Activated T-helper 1 cell treated with anti-CD3 and anti-CD28 coated beads, Interleukin-12 subunit alpha, Interleukin-12 subunit beta, Interleukin-2, Interleukin-4 antibody, amounts not matched to agents 30 ng/mL and 10 ng/mL and 1 ng/mL, durations not matched to agents 14 hours and 24 hours and 36 hours (primary cell): ENCODE data around the gene FBXO2. TPM values are rescaled to one million over a fixed set of nuclear protein-coding genes. Genes with fewer than 3 reads are reported as not detected.
"Not testable (repeated sequence)": the region's sequence is repeated elsewhere in the genome, so short reads cannot be mapped to it uniquely, and the experiment has no call there.

Source experiments
- DNase-seq: peaks from one replicate; pipeline ENCODE4 v3.0.0; 2021; ENCODE audit warnings: low spot score
- H3K27ac Mint-ChIP-seq: one replicate; pipeline ENCODE4 v1.8.0; 2021; ENCODE audit warnings: mild to moderate bottlenecking, mixed read lengths
- H3K27me3 Mint-ChIP-seq: one replicate; pipeline ENCODE4 v1.8.0; 2022; ENCODE audit warnings: mild to moderate bottlenecking, moderate library complexity, mixed read lengths; ENCODE audit not compliant: insufficient read depth
- H3K36me3 Mint-ChIP-seq: one replicate; pipeline ENCODE4 v1.8.0; 2021; ENCODE audit warnings: low read depth, mixed read lengths
- H3K4me1 Mint-ChIP-seq: one replicate; pipeline ENCODE4 v1.8.0; 2021; ENCODE audit warnings: low read depth, mixed read lengths
- H3K4me3 Mint-ChIP-seq: one replicate; pipeline ENCODE4 v1.8.0; 2021; ENCODE audit warnings: mild to moderate bottlenecking, moderate library complexity, mixed read lengths
- H3K9me3 Mint-ChIP-seq: one replicate; pipeline ENCODE4 v1.8.0; 2021; ENCODE audit warnings: mixed read lengths
- intact Hi-C: fragments of 100-400 bp; cut with micrococcal nuclease; formaldehyde crosslinking; loops from one replicate; pipeline ENCODE4 v1.15.1; 2024
- total RNA-seq: library from RNA; stranded (reverse); gene quantifications from 2 replicates; pipeline ENCODE4 v1.2.3, GENCODE V29; 2022

Gene FBXO2
- total RNA-seq, 1 donor from 2014 or later = 0.60 TPM

DNA sequence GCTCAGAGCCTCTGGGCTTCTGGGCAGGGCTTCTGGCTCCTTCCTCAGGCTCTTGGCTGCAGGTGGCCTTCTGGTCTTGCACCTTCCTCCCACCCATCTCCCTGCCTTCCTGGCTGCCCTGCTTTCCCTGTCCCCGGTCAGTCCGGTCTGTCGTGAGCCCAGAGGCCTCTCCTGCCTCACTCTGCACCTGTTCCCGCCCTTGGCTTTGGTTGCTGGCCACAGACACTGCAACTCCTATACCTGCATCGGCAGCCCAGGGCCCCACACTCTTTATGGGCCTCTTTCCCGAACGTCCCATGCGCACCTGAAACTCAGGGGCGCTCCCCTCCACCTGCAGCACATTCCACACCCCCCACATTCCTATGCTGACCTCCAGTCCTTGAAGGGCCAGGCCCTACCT, 7.9 kb downstream of the FBXO2 start:
- no peak for DNase-seq
- Mint-ChIP-seq H3K9me3 (no peaks in the 10 kb centered on the region), H3K27me3 (peaks cover 13% of the 10 kb centered on the region), H3K4me1 (peaks cover 14% of the 10 kb centered on the region), H3K4me3 (no peak overlapping the region), H3K27ac (no peak overlapping the region), H3K36me3 (no peaks in the 10 kb centered on the region)
- intact Hi-C loops = no loop called here

- no peaks in the 10 kb centered on the region for H3K9me3 Mint-ChIP-seq
- H3K4me1 Mint-ChIP-seq = peaks cover 9% of the 10 kb centered on the region
- no peak overlapping the region for H3K27ac Mint-ChIP-seq
- H3K4me3 Mint-ChIP-seq = no peak overlapping the region
- intact Hi-C loops = loop anchor here (1.0 kb wide), 1 partner anchor 74 kb away; no protein-coding TSS in a partner anchor
- peak; percentile 63 for DNase-seq
- H3K27me3 Mint-ChIP-seq = peaks cover 7% of the 10 kb centered on the region
- H3K36me3 Mint-ChIP-seq = no peaks in the 10 kb centered on the region
These were observed 8.5 kb downstream of the FBXO2 start for GRCh38 chr1:11645670-11646265.

GRCh38 chr1:11645270-11645669, 9.0 kb downstream of the FBXO2 start:
- no peak overlapping the region for H3K27ac Mint-ChIP-seq
- intact Hi-C loops = loop anchor here (1.0 kb wide), 1 partner anchor 74 kb away; no protein-coding TSS in a partner anchor
- no peak overlapping the region for H3K4me3 Mint-ChIP-seq
- no peaks in the 10 kb centered on the region for H3K9me3 Mint-ChIP-seq
- H3K4me1 Mint-ChIP-seq = peaks cover 7% of the 10 kb centered on the region
- H3K27me3 Mint-ChIP-seq = peaks cover 5% of the 10 kb centered on the region
- DNase-seq = no peak
- no peaks in the 10 kb centered on the region for H3K36me3 Mint-ChIP-seq

DNA sequence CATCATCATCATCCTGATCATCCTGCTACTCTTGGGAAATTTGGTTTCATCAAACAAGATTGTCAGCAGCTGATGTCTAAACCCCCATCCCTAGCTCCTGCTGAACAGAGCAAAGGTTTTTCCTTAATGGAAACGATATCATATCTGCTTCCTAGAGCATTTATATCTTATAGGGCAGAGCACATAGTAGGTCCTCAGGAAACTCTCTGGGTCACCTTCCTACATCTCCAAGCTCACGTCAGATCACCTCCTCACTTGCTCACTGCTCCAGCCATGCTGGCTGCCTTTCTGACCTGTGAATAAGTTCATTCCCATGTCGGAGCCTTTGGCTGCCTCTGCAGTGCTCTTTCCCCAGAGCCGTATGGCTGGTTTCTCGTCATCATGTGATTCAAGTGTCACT, 10.4 kb downstream of the FBXO2 start:
- no peaks in the 10 kb centered on the region for H3K4me1 Mint-ChIP-seq
- no peaks in the 10 kb centered on the region for H3K9me3 Mint-ChIP-seq
- no peaks in the 10 kb centered on the region for H3K36me3 Mint-ChIP-seq
- intact Hi-C loops = no loop called here
- peaks cover 1% of the 10 kb centered on the region for H3K27me3 Mint-ChIP-seq
- DNase-seq = no peak
- no peak overlapping the region for H3K4me3 Mint-ChIP-seq
- no peak overlapping the region for H3K27ac Mint-ChIP-seq

- not testable (repeated sequence) for H3K4me3 Mint-ChIP-seq, H3K9me3 Mint-ChIP-seq
These were observed 11.7 kb downstream of the FBXO2 start for GRCh38 chr1:11642418-11643017.

DNA sequence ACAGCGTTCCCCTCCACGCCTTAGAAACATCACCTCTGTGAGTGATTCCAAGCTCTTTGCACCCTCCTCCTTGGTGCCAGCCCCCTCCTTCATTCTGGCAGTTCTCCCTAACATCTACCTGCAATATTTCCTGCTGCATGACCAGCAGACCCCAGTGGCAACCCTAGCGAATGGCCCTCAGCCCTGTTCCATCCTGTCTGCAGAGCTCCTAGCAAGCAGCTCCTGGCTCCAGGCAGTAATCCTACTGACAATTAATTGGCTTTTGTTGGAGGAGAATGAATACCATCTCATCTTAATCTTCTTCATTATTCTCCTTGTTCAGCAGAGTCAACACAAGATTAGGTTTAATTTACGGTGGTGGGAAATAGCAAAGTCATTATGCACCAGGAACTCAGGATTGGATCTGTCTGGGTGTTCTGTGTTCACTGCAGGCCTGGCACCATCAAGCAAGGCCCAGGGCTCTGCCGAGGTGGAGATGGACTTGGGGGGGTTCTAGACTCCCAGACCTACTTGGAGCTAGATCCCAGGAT, 12.4 kb downstream of the FBXO2 start:
- Mint-ChIP-seq H3K9me3 (no peaks in the 10 kb centered on the region), H3K36me3 (no peaks in the 10 kb centered on the region), H3K4me3 (no peak overlapping the region), H3K4me1 (no peaks in the 10 kb centered on the region), H3K27me3 (peaks cover 3% of the 10 kb centered on the region), H3K27ac (no peak overlapping the region)
- intact Hi-C loops = loop anchor here (1.0 kb wide), 5 partner anchors 305 to 605 kb away; partner anchors contain the start of genes EXOSC10 and UBIAD1
- DNase-seq = no peak

More at GRCh38 chr1:11642418-11643017, 11.7 kb downstream of the FBXO2 start:
- intact Hi-C loops = loop anchor here (1.0 kb wide), 5 partner anchors 305 to 605 kb away; partner anchors contain the start of genes EXOSC10 and UBIAD1
- peak; percentile 42 for DNase-seq
- not testable (repeated sequence) for H3K27me3 Mint-ChIP-seq, H3K27ac Mint-ChIP-seq, H3K36me3 Mint-ChIP-seq, H3K4me1 Mint-ChIP-seq

- Mint-ChIP-seq H3K9me3 (no peaks in the 10 kb centered on the region), H3K36me3 (no peaks in the 10 kb centered on the region), H3K27me3 (peaks cover 3% of the 10 kb centered on the region), H3K27ac (no peak overlapping the region), H3K4me1 (no peaks in the 10 kb centered on the region), H3K4me3 (no peak overlapping the region)
- intact Hi-C loops = no loop called here
- no peak for DNase-seq
These were observed 13.3 kb downstream of the FBXO2 start for GRCh38 chr1:11640944-11641343.

- peaks cover 3% of the 10 kb centered on the region for H3K27me3 Mint-ChIP-seq
- no peak for DNase-seq
- H3K4me1 Mint-ChIP-seq = no peaks in the 10 kb centered on the region
- no peak overlapping the region for H3K27ac Mint-ChIP-seq
- H3K4me3 Mint-ChIP-seq = no peak overlapping the region
- no peaks in the 10 kb centered on the region for H3K36me3 Mint-ChIP-seq
- H3K9me3 Mint-ChIP-seq = no peaks in the 10 kb centered on the region
- intact Hi-C loops = no loop called here
These were observed 14.1 kb downstream of the FBXO2 start for GRCh38 chr1:11640101-11640500.

DNA sequence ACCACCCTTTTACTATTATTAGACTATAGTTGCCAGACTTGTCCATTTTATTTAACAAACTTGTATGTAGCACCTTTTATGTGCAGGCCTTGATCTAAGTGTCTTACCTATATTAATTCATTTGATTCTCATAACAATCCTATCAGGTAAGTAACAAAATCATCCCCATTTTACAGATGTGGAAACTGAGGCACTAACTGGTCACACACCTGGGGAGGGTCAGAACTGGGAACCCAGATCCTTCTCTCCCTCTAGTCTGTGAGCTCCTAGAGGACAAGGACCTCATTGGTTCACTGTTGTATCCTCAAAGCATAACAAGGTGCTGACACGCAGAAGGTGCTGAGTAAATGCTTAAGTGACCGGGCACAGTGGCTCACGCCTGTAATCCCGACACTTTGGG, 14.9 kb downstream of the FBXO2 start:
- H3K4me1 Mint-ChIP-seq = no peaks in the 10 kb centered on the region
- peaks cover 3% of the 10 kb centered on the region for H3K27me3 Mint-ChIP-seq
- no peak overlapping the region for H3K4me3 Mint-ChIP-seq
- DNase-seq = no peak
- no peaks in the 10 kb centered on the region for H3K36me3 Mint-ChIP-seq
- no peaks in the 10 kb centered on the region for H3K9me3 Mint-ChIP-seq
- intact Hi-C loops = loop anchor here (5.0 kb wide), 1 partner anchor 162 kb away; the partner anchor contains the start of gene DISP3
- no peak overlapping the region for H3K27ac Mint-ChIP-seq

DNA sequence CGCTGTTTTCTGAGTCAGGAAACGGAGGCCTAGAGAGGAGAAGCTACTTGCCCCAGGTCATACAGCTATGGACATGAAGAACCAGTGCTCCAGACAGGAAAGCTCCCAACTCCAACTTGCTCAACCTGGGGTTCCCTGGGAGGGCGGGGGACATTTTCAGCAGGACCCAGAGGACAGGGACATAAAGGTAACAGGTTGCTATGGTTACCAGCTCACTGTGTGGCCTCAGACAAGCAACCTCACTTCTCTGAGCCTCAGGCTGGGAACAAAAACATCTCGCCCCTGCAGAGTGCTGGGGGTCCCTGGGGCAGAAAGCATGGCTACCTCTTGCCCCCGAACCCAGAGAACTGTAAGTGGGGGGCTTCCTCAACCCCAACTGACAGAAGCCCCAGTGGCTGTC, 16.1 kb downstream of the FBXO2 start:
- Mint-ChIP-seq H3K36me3 (no peaks in the 10 kb centered on the region), H3K4me3 (no peak overlapping the region), H3K27ac (no peak overlapping the region), H3K27me3 (peaks cover 3% of the 10 kb centered on the region), H3K9me3 (no peaks in the 10 kb centered on the region), H3K4me1 (no peaks in the 10 kb centered on the region)
- intact Hi-C loops = loop anchor here (5.0 kb wide), 1 partner anchor 161 kb away; the partner anchor contains the start of gene DISP3
- DNase-seq = no peak

GRCh38 chr1:11634365-11635192, 19.6 kb downstream of the FBXO2 start:
- DNase-seq = no peak
- H3K4me1 Mint-ChIP-seq = no peaks in the 10 kb centered on the region
- no peak overlapping the region for H3K4me3 Mint-ChIP-seq
- no peaks in the 10 kb centered on the region for H3K36me3 Mint-ChIP-seq
- peaks cover 1% of the 10 kb centered on the region for H3K27me3 Mint-ChIP-seq
- H3K9me3 Mint-ChIP-seq = no peaks in the 10 kb centered on the region
- intact Hi-C loops = loop anchor here (5.0 kb wide), 1 partner anchor 157 kb away; the partner anchor contains the start of gene DISP3
- H3K27ac Mint-ChIP-seq = no peak overlapping the region

DNA sequence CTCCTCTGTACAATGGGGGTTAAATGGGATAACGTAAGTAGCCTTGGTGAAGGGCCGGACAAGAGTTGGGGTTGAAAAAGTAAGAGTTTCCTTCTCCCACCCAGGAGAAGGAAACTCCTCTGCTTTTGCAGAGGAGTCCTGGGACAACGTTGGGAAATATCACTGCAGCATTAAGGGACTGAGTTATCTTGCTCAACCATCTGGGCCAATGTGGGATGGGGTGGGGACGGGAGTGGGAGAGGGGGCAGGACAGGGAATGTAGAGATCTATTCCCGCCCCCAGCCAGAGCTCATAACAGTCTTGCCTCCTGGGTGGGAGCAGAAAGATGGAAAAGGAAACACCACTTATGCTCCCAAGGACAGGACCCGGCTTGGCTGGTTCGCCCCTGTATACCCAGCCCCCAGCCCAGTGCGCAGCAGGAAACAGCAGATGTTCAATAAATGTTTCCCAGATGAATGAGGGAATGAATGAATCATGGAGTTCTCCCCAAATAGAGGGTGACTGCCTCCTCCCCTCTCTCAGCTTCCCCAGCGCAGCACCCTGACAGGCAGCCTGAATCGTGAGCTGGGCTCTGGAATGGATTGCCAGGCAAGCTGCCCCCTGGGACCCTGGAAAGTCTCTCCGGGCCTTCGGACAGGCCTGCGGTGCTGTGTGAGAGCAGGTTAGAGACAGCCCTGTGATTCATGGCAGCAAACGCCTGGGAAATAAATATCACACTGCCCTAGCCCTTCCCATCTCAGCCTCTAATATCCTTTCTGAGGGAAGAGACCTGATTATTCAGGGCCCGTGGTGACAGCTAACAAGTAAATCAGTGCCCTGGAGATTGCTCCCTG, 24.8 kb downstream of the FBXO2 start:
- no peak for DNase-seq
- Mint-ChIP-seq H3K27ac (no peak overlapping the region), H3K27me3 (peaks cover 8% of the 10 kb centered on the region), H3K9me3 (no peaks in the 10 kb centered on the region), H3K36me3 (no peaks in the 10 kb centered on the region), H3K4me1 (no peaks in the 10 kb centered on the region), H3K4me3 (no peak overlapping the region)
- intact Hi-C loops = no loop called here
